ENCODE data around the gene OR4D1. TPM values are rescaled to one million over a fixed set of nuclear protein-coding genes. Genes with fewer than 3 reads are reported as not detected.

Gene OR4D1
- total and polyA plus RNA-seq, 8 donors = not detected

GRCh38 chr17:58158181-58158580 is 10.0 kb downstream of the OR4D1 start:
- Histone ChIP-seq H3K4me1 (no peaks in the 10 kb centered on the region), H3K27me3 (peaks cover 0 to 13% (median 2%) of the 10 kb centered on the region in 4 donors), H3K4me3 (no peak overlapping the region), H3K9me3 (no peaks in the 10 kb centered on the region), H3K27ac (no peak overlapping the region), H3K36me3 (no peaks in the 10 kb centered on the region)
- WGBS, 2 donors = 57 to 78% methylated on average over 2 of the region's 2 CpGs
- intact Hi-C loops (cut with DNase I) = no loop called here
- no peak for ATAC-seq
- no peak for TF ChIP-seq CTCF (IDR thresholded peaks at IDR 0.05)
- no peak for DNase-seq
- FAIRE-seq = no peak

GRCh38 chr17:58161566-58161965 is 13.4 kb downstream of the OR4D1 start:
- Histone ChIP-seq H3K4me1 (no peaks in the 10 kb centered on the region), H3K4me3 (no peak overlapping the region), H3K36me3 (no peaks in the 10 kb centered on the region), H3K9me3 (no peaks in the 10 kb centered on the region), H3K27me3 (peaks cover 0 to 5% (median 2%) of the 10 kb centered on the region in 4 donors), H3K27ac (no peak overlapping the region)
- no peak for DNase-seq
- WGBS, 2 donors = 69 to 78% methylated on average over 3 of the region's 3 CpGs
- no peak for ATAC-seq
- intact Hi-C loops (cut with DNase I) = no loop called here
- FAIRE-seq = no peak
- no peak for TF ChIP-seq CTCF (IDR thresholded peaks at IDR 0.05)

- FAIRE-seq (no peak), DNase-seq (no peak), ATAC-seq (no peak)
- no peak overlapping the region for H3K27ac ChIP-seq
- WGBS, 2 donors = 4 to 7% methylated on average over 2 of the region's 2 CpGs
- H3K4me3 ChIP-seq = no peak overlapping the region
- no peaks in the 10 kb centered on the region for H3K4me1 ChIP-seq
- intact Hi-C loops (cut with DNase I) = no loop called here
- H3K9me3 ChIP-seq = no peaks in the 10 kb centered on the region
- H3K36me3 ChIP-seq = no peaks in the 10 kb centered on the region
- no peaks in the 10 kb centered on the region for H3K27me3 ChIP-seq
- no peak for TF ChIP-seq CTCF (IDR thresholded peaks at IDR 0.05)
Observed at GRCh38 chr17:58165981-58166380, 17.8 kb downstream of the OR4D1 start.

DNA sequence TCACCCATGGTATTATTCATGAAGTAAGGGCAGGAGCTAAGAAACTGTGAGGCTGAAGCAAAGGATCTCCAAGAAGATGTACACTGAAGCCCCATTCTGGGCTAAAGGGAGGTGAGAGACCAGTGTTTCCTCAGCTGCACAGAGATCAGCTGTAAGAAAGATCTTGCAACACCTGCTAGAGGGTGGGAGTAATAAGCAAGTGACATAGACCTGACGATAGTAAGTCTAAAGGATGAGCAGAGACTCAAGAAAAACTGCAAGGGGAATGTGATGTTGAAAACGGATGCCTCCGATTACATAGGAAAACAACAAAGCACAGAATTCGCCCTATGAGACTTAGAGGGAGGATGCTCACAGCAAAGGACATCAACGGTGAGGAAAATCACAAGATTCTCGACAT is 18.5 kb downstream of the OR4D1 start, which contains the start of gene OR4D2:
Gene OR4D2 (plus strand): TSS at position 301 of the 400 bp plus-strand sequence. CDS start 2,674 bp downstream, outside the sequence.
- 38 to 44% methylated on average over 6 of the region's 6 CpGs for WGBS, 2 donors
- Histone ChIP-seq H3K27ac (no peak within 1 kb of the TSS), H3K4me3 (no peak within 1 kb of the TSS), H3K9me3 (no peaks in the 10 kb centered on the region), H3K4me1 (no peaks in the 10 kb centered on the region), H3K27me3 (no peaks in the 10 kb centered on the region), H3K36me3 (no peaks in the 10 kb centered on the region)
- no peak for ATAC-seq
- no peak for TF ChIP-seq CTCF (IDR thresholded peaks at IDR 0.05)
- no peak for FAIRE-seq
- intact Hi-C loops (cut with DNase I) = no loop called here
- DNase-seq = no peak

- Histone ChIP-seq H3K27me3 (no peaks in the 10 kb centered on the region), H3K9me3 (no peaks in the 10 kb centered on the region), H3K27ac (no peak overlapping the region), H3K36me3 (no peaks in the 10 kb centered on the region), H3K4me1 (no peaks in the 10 kb centered on the region), H3K4me3 (no peak overlapping the region)
- no peak for TF ChIP-seq CTCF (IDR thresholded peaks at IDR 0.05)
- WGBS, 2 donors = 55 to 58% methylated on average over 4 of the region's 4 CpGs
- DNase-seq = no peak
- FAIRE-seq = no peak
- no peak for ATAC-seq
- intact Hi-C loops (cut with DNase I) = no loop called here
Observed at GRCh38 chr17:58170622-58171021, 22.4 kb downstream of the OR4D1 start.

Data from pancreas (tissue), 10 donors.